H1 (cell line): ENCODE results near the gene ATP8B3. TPM values are rescaled to one million over a fixed set of nuclear protein-coding genes. Genes with fewer than 3 reads are reported as not detected.
A peak's percentile ranks its signal among the peaks of the same experiment; 100 is the strongest.

Experiments used
- CTCF ChIA-PET: fragments of 300-600 bp; sonication (Branson Sonifier 250); formaldehyde crosslinking; loops from one replicate; lab custom pipeline; 2021; ENCODE audit not compliant: partially characterized antibody; lab: Charles Lee
- POLR2A ChIA-PET: fragments of 300-600 bp; sonication (Branson Sonifier 250); formaldehyde crosslinking; loops from one replicate; lab custom pipeline; 2021; ENCODE audit warnings: inconsistent platforms; ENCODE audit not compliant: partially characterized antibody; lab: Charles Lee
- DNase-seq, 2 experiments: peaks; one replicate each; pipeline versions ENCODE4 v3.0.0 to v3.0.0-alpha.2; 2010 to 2022; ENCODE audit warnings: low spot score in 2 of 2, low read depth in 1 of 2, mixed read lengths in 1 of 2
- FAIRE-seq: peaks from 2 replicates; lab custom pipeline; 2011; peaks lifted over from hg19 to GRCh38; lab: Jason Lieb, UNC
- H2AFZ ChIP-seq: 2 replicates; pipeline ENCODE4 v1.8.1; 2012; ENCODE audit warnings: low read length, inconsistent platforms
- H2AK5ac ChIP-seq: 2 replicates; pipeline ENCODE4 v1.6.1; 2013; ENCODE audit warnings: low read depth, low read length
- H2BK120ac ChIP-seq: replicated peaks from 2 replicates; pipeline ENCODE3; 2013; ENCODE audit warnings: low read depth, low read length, inconsistent platforms
- H2BK12ac ChIP-seq: 2 replicates; pipeline ENCODE4 v1.6.1; 2013; ENCODE audit warnings: low read depth, low read length
- H2BK15ac ChIP-seq: 2 replicates; pipeline ENCODE4 v1.6.1; 2013; ENCODE audit warnings: low read length
- H2BK20ac ChIP-seq: 2 replicates; pipeline ENCODE4 v1.6.1; 2013; ENCODE audit warnings: low read length
- H2BK5ac ChIP-seq: 2 replicates; pipeline ENCODE4 v1.6.1; 2013; ENCODE audit warnings: low read depth, low read length
- H3K14ac ChIP-seq: 2 replicates; pipeline ENCODE4 v1.6.1; 2013; ENCODE audit warnings: inconsistent platforms; ENCODE audit not compliant: insufficient read length
- H3K18ac ChIP-seq: 2 replicates; pipeline ENCODE4 v1.6.1; 2013; ENCODE audit warnings: low read length; ENCODE audit errors: extremely low read depth
- H3K23ac ChIP-seq: 2 replicates; pipeline ENCODE4 v1.6.1; 2013; ENCODE audit warnings: inconsistent platforms; ENCODE audit not compliant: insufficient read length
- H3K23me2 ChIP-seq: 2 replicates; pipeline ENCODE4 v1.6.1; 2013; ENCODE audit warnings: low read depth, low read length
- H3K27ac ChIP-seq: 2 replicates; pipeline ENCODE4 v1.6.1; 2011; ENCODE audit warnings: low read depth, low read length, inconsistent platforms
- H3K27me3 ChIP-seq, 4 experiments: replicated peaks in 1 of 4; 1 replicate in 1 of 4; 2 replicates in 3 of 4; pipeline versions ENCODE4 v1.6.1 to v1.8.1; 2011 to 2013; ENCODE audit warnings: low read length in 3 of 4, mild to moderate bottlenecking in 3 of 4, inconsistent platforms in 2 of 4, mixed read lengths in 2 of 4, moderate library complexity in 1 of 4; ENCODE audit not compliant: control insufficient read depth in 3 of 4, insufficient read depth in 3 of 4; ENCODE audit errors: extremely low read depth in 1 of 4
- H3K36me3 ChIP-seq, 4 experiments: 2 replicates each; pipeline versions ENCODE4 v1.6.1 to v1.8.1; 2011 to 2013; ENCODE audit warnings: mild to moderate bottlenecking in 4 of 4, low read length in 3 of 4, moderate library complexity in 2 of 4, control low read depth in 1 of 4, inconsistent platforms in 1 of 4; ENCODE audit not compliant: insufficient read depth in 4 of 4, control insufficient read depth in 2 of 4
- H3K4ac ChIP-seq: replicated peaks from 2 replicates; pipeline ENCODE3; 2013; ENCODE audit warnings: low read length, low read depth, mixed read lengths, inconsistent platforms; ENCODE audit not compliant: insufficient read length
- H3K4me1 ChIP-seq, 4 experiments: replicated peaks in 1 of 4; 1 replicate in 1 of 4; 2 replicates in 3 of 4; pipeline versions ENCODE4 v1.6.1 to v1.8.1; 2011 to 2013; ENCODE audit warnings: low read length in 3 of 4, inconsistent platforms in 2 of 4, mixed read lengths in 1 of 4; ENCODE audit not compliant: insufficient read depth in 4 of 4, control insufficient read depth in 3 of 4
- H3K4me2 ChIP-seq, 2 experiments: 2 replicates each; pipeline versions ENCODE4 v1.6.1 to v1.8.1; 2011 to 2013; ENCODE audit warnings: low read depth in 2 of 2, low read length in 2 of 2, control low read depth in 1 of 2, inconsistent platforms in 1 of 2, mild to moderate bottlenecking in 1 of 2; ENCODE audit not compliant: insufficient read depth in 1 of 2
- H3K4me3 ChIP-seq, 4 experiments: fragments of 200-600, 300-600 bp in 1 of 4; sonication (generic), shearing (Covaris generic), sonication (Bioruptor Twin) in 1 of 4; 2 replicates each; pipeline versions ENCODE4 v1.5.1 to v1.8.1; 2011 to 2016; ENCODE audit warnings: low read length in 4 of 4, low read depth in 3 of 4, control low read depth in 2 of 4, inconsistent platforms in 2 of 4, mild to moderate bottlenecking in 2 of 4, mixed read lengths in 1 of 4, moderate library complexity in 1 of 4; ENCODE audit not compliant: insufficient read depth in 2 of 4; ENCODE audit errors: extremely low read depth in 1 of 4
- H3K56ac ChIP-seq: replicated peaks from 2 replicates; pipeline ENCODE3; 2013; ENCODE audit warnings: low read depth, mild to moderate bottlenecking, mixed read lengths, low read length, inconsistent platforms; ENCODE audit not compliant: insufficient read length
- H3K79me1 ChIP-seq: 2 replicates; pipeline ENCODE4 v1.6.1; 2013; ENCODE audit warnings: low read depth, low read length, control low read depth
- H3K79me2 ChIP-seq, 2 experiments: 2 replicates each; pipeline versions ENCODE4 v1.6.1 to v1.8.1; 2012 to 2013; ENCODE audit warnings: low read length in 2 of 2, mild to moderate bottlenecking in 2 of 2, inconsistent platforms in 1 of 2; ENCODE audit not compliant: insufficient read depth in 2 of 2, control insufficient read depth in 1 of 2
- H3K9ac ChIP-seq, 4 experiments: replicated peaks in 1 of 4; 1 replicate in 1 of 4; 2 replicates in 3 of 4; pipeline versions ENCODE4 v1.6.1 to v1.8.1; 2011 to 2013; ENCODE audit warnings: low read depth in 3 of 4, low read length in 3 of 4, control low read depth in 2 of 4, mild to moderate bottlenecking in 2 of 4, moderate library complexity in 2 of 4, inconsistent platforms in 1 of 4; ENCODE audit errors: extremely low read depth in 1 of 4
- H3K9me3 ChIP-seq, 2 experiments: 2 replicates each; pipeline versions ENCODE4 v1.6.1 to v1.8.1; 2012 to 2013; ENCODE audit warnings: mild to moderate bottlenecking in 2 of 2, moderate library complexity in 2 of 2, control low read depth in 1 of 2, inconsistent platforms in 1 of 2, low read depth in 1 of 2, low read length in 1 of 2, mixed read lengths in 1 of 2; ENCODE audit not compliant: insufficient read depth in 2 of 2
- H4K20me1 ChIP-seq, 2 experiments: replicated peaks in 1 of 2; 2 replicates each; pipeline versions ENCODE3 to v1.8.1; 2011 to 2013; ENCODE audit warnings: inconsistent platforms in 2 of 2, low read length in 2 of 2, mild to moderate bottlenecking in 1 of 2; ENCODE audit not compliant: insufficient read depth in 2 of 2, control insufficient read depth in 1 of 2
- H4K5ac ChIP-seq: 2 replicates; pipeline ENCODE4 v1.6.1; 2013; ENCODE audit warnings: low read length, low read depth, mixed read lengths, inconsistent platforms; ENCODE audit not compliant: insufficient read length
- H4K8ac ChIP-seq: 2 replicates; pipeline ENCODE4 v1.8.0; 2013; ENCODE audit warnings: mild to moderate bottlenecking, moderate library complexity, low read length, inconsistent platforms; ENCODE audit not compliant: insufficient read depth; ENCODE audit errors: extremely low read depth
- H4K91ac ChIP-seq: replicated peaks from 2 replicates; pipeline ENCODE3; 2013; ENCODE audit warnings: low read length, mixed read lengths, inconsistent platforms; ENCODE audit not compliant: insufficient read length
- CTBP2 ChIP-seq: IDR thresholded peaks from 2 replicates; pipeline ENCODE4 v1.7.0; 2011; ENCODE audit warnings: borderline replicate concordance, mild to moderate bottlenecking, moderate library complexity, mixed read lengths, low read length; ENCODE audit not compliant: insufficient read depth, insufficient read length
- SRF ChIP-seq: IDR thresholded peaks from 2 replicates; pipeline ENCODE4 v1.6.1; 2011; ENCODE audit warnings: mild to moderate bottlenecking, low read depth, low read length, moderate library complexity
- WGBS, 2 experiments: shearing (Covaris generic) in 1 of 2; methylation state at CpG; one replicate each; pipeline versions ENCODE4 v1.1.6 to v1.1.7; 2013 to 2015; ENCODE audit warnings: low lambda C conversion rate in 2 of 2, mixed read lengths in 2 of 2, inconsistent platforms in 1 of 2, low coverage in 1 of 2, missing lambda C conversion rate in 1 of 2; ENCODE audit not compliant: insufficient replicate concordance in 2 of 2, insufficient coverage in 1 of 2, insufficient read length in 1 of 2; ENCODE audit errors: extremely low coverage in 1 of 2, missing lambda C conversion rate in 1 of 2; 5-methylcytosine and 5-hydroxymethylcytosine counted together
- polyA plus RNA-seq, 7 experiments: library from polyadenylated mRNA; depleted of rRNA in 3 of 7; stranded (reverse) in 5 of 7; unstranded in 2 of 7; fragments of >200 nt in 5 of 7; fragments of 200-250 nt in 2 of 7; gene quantifications; 1 replicate in 5 of 7; 2 replicates in 1 of 7; 4 replicates in 1 of 7; pipeline versions ENCODE4 v1.2.1 to v1.2.3, GENCODE V29; 2011 to 2013; ENCODE audit warnings: missing spikeins in 2 of 7, mixed read lengths in 2 of 7
- total RNA-seq: library from RNA; stranded (reverse); fragmentation: NEBNext Ultra II Directional; extraction: Animal tissue kit (Norgen Biotek cat#: 25700); gene quantifications from 2 replicates; pipeline ENCODE4 v1.2.1, GENCODE V29; 2021

The ATP8B3 gene
- total and polyA plus RNA-seq, 2 of the 8 experiments (the other 6 are each of a cell fraction or from before 2014, with no cell fraction given): 4.1 to 9.3 TPM

- Histone ChIP-seq H2AK5ac (0 out of 2 replicates have a peak overlapping the region, but pooled peaks have one; percentile 75), H2BK20ac (no peak overlapping the region), H3K27me3 (no peaks in the 10 kb centered on the region), H3K9ac (no peak overlapping the region; a peak in 2 of 7 replicates), H2BK120ac (no peak overlapping the region), H3K23ac (no peak overlapping the region), H4K91ac (peak overlapping the region; percentile 88), H2BK12ac (no peak overlapping the region), H2AFZ (no peak overlapping the region), H3K9me3 (no peaks in the 10 kb centered on the region), H3K36me3 (no peaks in the 10 kb centered on the region), H3K4me3 (peak overlapping the region in 2 of 4 experiments; percentile 7 to 49; a peak in 2 of 8 replicates), H3K18ac (peak overlapping the region; percentile 88; the same call in 1 of the 2 replicates), H3K4me2 (peak overlapping the region; percentile 67 to 80), H4K20me1 (peaks cover 23 to 28% of the 10 kb centered on the region in 2 experiments), H4K8ac (peak overlapping the region; percentile 75), H3K4ac (peak overlapping the region; percentile 69), H2BK5ac (peak overlapping the region; percentile 93), H3K56ac (no peak overlapping the region), H3K4me1 (peaks cover 0 to 56% (median 47%) of the 10 kb centered on the region in 4 experiments; a peak in 6 of 7 replicates), H4K5ac (peak overlapping the region; percentile 19), H3K27ac (peak overlapping the region; percentile 25; the same call in 1 of the 2 replicates), H2BK15ac (peak overlapping the region; percentile 46; the same call in 1 of the 2 replicates), H3K23me2 (peaks cover 6% of the 10 kb centered on the region; the same call in 1 of the 2 replicates), H3K14ac (no peak overlapping the region), H3K79me1 (peaks cover 19% of the 10 kb centered on the region), H3K79me2 (peaks cover 0 to 44% of the 10 kb centered on the region in 2 experiments; a peak in 3 of 4 replicates)
- CTCF ChIA-PET: interaction anchor here (0.7 to 2.5 kb wide), 5 partner anchors 11 to 448 kb away, joined by 3 to 13 read pairs (median 4); no protein-coding TSS in a partner anchor
- no peak for TF ChIP-seq SRF
- TF ChIP-seq CTBP2: peak; percentile 23
- DNase-seq (no peak), FAIRE-seq (no peak)
- POLR2A ChIA-PET: interaction anchor here (0.6 to 2.2 kb wide), 4 partner anchors 10 to 42 kb away, joined by 3 to 9 read pairs (median 6); no protein-coding TSS in a partner anchor
- 77% methylated on average over 15 of the region's 37 CpGs; no CpG with 5 or more reads in 1 of the 2 experiments for WGBS, 2 experiments
Observed at GRCh38 chr19:1854542-1855039, 42.5 kb upstream of the ATP8B3 start.
